Neuronal stem cell (in vitro differentiated cells): ENCODE data around the gene KCNC1.

Source experiments
- DNase-seq: peaks from one replicate; pipeline ENCODE4 v3.0.0-alpha.2; 2013; ENCODE audit warnings: low spot score
- H2AFZ ChIP-seq: one replicate; pipeline ENCODE4 v1.6.1; 2013; ENCODE audit warnings: mild to moderate bottlenecking, low read length, inconsistent platforms
- H2AK5ac ChIP-seq: 2 replicates; pipeline ENCODE4 v1.6.1; 2013; ENCODE audit warnings: low read depth, mild to moderate bottlenecking, inconsistent platforms, low read length, moderate library complexity, mixed read lengths
- H2BK120ac ChIP-seq: 2 replicates; pipeline ENCODE4 v1.6.1; 2013; ENCODE audit warnings: low read depth, mild to moderate bottlenecking, inconsistent platforms, low read length, moderate library complexity, mixed read lengths
- H2BK12ac ChIP-seq: one replicate; pipeline ENCODE4 v1.6.1; 2013; ENCODE audit warnings: low read length, inconsistent platforms
- H2BK15ac ChIP-seq: 2 replicates; pipeline ENCODE4 v1.6.1; 2013; ENCODE audit warnings: mild to moderate bottlenecking, low read length, inconsistent platforms, mixed read lengths
- H2BK5ac ChIP-seq: one replicate; pipeline ENCODE4 v1.6.1; 2013; ENCODE audit warnings: inconsistent platforms, mild to moderate bottlenecking, low read length, moderate library complexity
- H3K14ac ChIP-seq: one replicate; pipeline ENCODE4 v1.6.1; 2013; ENCODE audit warnings: low read length, inconsistent platforms
- H3K18ac ChIP-seq: 2 replicates; pipeline ENCODE4 v1.6.1; 2013; ENCODE audit warnings: low read length, inconsistent platforms
- H3K23ac ChIP-seq: 2 replicates; pipeline ENCODE4 v1.6.1; 2013; ENCODE audit warnings: low read depth, mild to moderate bottlenecking, mixed read lengths, low read length, inconsistent platforms; ENCODE audit not compliant: poor library complexity
- H3K27ac ChIP-seq: replicated peaks from 3 replicates; pipeline ENCODE4 v1.5.1; 2013; ENCODE audit warnings: low read length, inconsistent platforms
- H3K27me3 ChIP-seq, 3 experiments: 2 replicates each; pipeline ENCODE4 v1.6.1; 2013; ENCODE audit warnings: low read length in 3 of 3, mild to moderate bottlenecking in 2 of 3, inconsistent platforms in 1 of 3, low read depth in 1 of 3, mixed read lengths in 1 of 3, moderate library complexity in 1 of 3; ENCODE audit not compliant: control insufficient read depth in 3 of 3, insufficient read depth in 3 of 3
- H3K36me3 ChIP-seq, 2 donors: replicated peaks in 1 of 2; 2 replicates each; pipeline ENCODE4 v1.6.1; 2013; ENCODE audit warnings: low read length in 2 of 2; ENCODE audit not compliant: control insufficient read depth in 2 of 2, insufficient read depth in 2 of 2
- H3K4ac ChIP-seq: 2 replicates; pipeline ENCODE4 v1.6.1; 2013; ENCODE audit warnings: inconsistent platforms, mild to moderate bottlenecking, low read length, moderate library complexity
- H3K4me1 ChIP-seq, 2 donors: 1 replicate in 1 of 2; 2 replicates in 1 of 2; pipeline ENCODE4 v1.6.1; 2013; ENCODE audit warnings: low read length in 2 of 2, low read depth in 1 of 2; ENCODE audit not compliant: control insufficient read depth in 2 of 2, insufficient read depth in 1 of 2
- H3K4me2 ChIP-seq: one replicate; pipeline ENCODE4 v1.6.1; 2013; ENCODE audit warnings: mild to moderate bottlenecking, low read length, inconsistent platforms; ENCODE audit not compliant: insufficient read depth, poor library complexity, severe bottlenecking
- H3K4me3 ChIP-seq, 2 donors: 2 replicates each; pipeline ENCODE4 v1.5.1; 2013; ENCODE audit warnings: low read length in 2 of 2, mild to moderate bottlenecking in 2 of 2, inconsistent platforms in 1 of 2, moderate library complexity in 1 of 2
- H3K79me1 ChIP-seq: one replicate; pipeline ENCODE4 v1.6.1; 2013; ENCODE audit warnings: low read depth, mild to moderate bottlenecking, inconsistent platforms, low read length, moderate library complexity
- H3K9ac ChIP-seq: one replicate; pipeline ENCODE4 v1.6.1; 2013; ENCODE audit warnings: mild to moderate bottlenecking, low read depth, low read length, inconsistent platforms; ENCODE audit not compliant: poor library complexity
- H3K9me3 ChIP-seq, 2 donors: replicated peaks in 1 of 2; 2 replicates each; pipeline versions ENCODE3 to v1.6.1; 2013; ENCODE audit warnings: low read length in 2 of 2, mild to moderate bottlenecking in 2 of 2, inconsistent platforms in 1 of 2, low read depth in 1 of 2, mixed read lengths in 1 of 2, moderate library complexity in 1 of 2; ENCODE audit not compliant: control insufficient read depth in 2 of 2, insufficient read depth in 1 of 2
- H4K8ac ChIP-seq: one replicate; pipeline ENCODE4 v1.6.1; 2013; ENCODE audit warnings: low read depth, mild to moderate bottlenecking, inconsistent platforms, low read length, moderate library complexity
- H4K91ac ChIP-seq: one replicate; pipeline ENCODE4 v1.6.1; 2013; ENCODE audit warnings: low read length, low read depth, mild to moderate bottlenecking, inconsistent platforms; ENCODE audit not compliant: poor library complexity
- WGBS, 2 donors: extraction: QIAGEN DNeasy Blood & Tissue Kit; methylation state at CpG; one replicate each; pipeline ENCODE4 v1.1.7; 2013; ENCODE audit warnings: missing lambda C conversion rate in 2 of 2, mixed read lengths in 1 of 2; ENCODE audit not compliant: insufficient read length in 2 of 2, insufficient replicate concordance in 1 of 2; ENCODE audit errors: extremely low coverage in 2 of 2; 5-methylcytosine and 5-hydroxymethylcytosine counted together

KCNC1 gene

GRCh38 chr11:17798253-17798652 lies 63.7 kb downstream of the KCNC1 start:
- no peak overlapping the region for H3K4me2 ChIP-seq
- H2BK15ac ChIP-seq, result no peak overlapping the region
- H3K27me3 ChIP-seq, result no peaks in the 10 kb centered on the region
- no peak overlapping the region for H3K4me3 ChIP-seq
- no peaks in the 10 kb centered on the region for H3K79me1 ChIP-seq
- H3K36me3 ChIP-seq, result no peaks in the 10 kb centered on the region
- no peak overlapping the region for H3K4ac ChIP-seq
- no peak overlapping the region for H2BK12ac ChIP-seq
- H2BK5ac ChIP-seq, result no peak overlapping the region
- H3K9ac ChIP-seq, result no peak overlapping the region
- H4K91ac ChIP-seq, result no peak overlapping the region
- WGBS, 2 donors, result no CpG with 5 or more reads among the region's 6 CpGs
- peaks cover 4 to 6% of the 10 kb centered on the region in 2 donors for H3K4me1 ChIP-seq
- no peak overlapping the region for H2BK120ac ChIP-seq
- no peak overlapping the region for H3K18ac ChIP-seq
- no peak for DNase-seq
- no peak overlapping the region for H2AFZ ChIP-seq
- no peak overlapping the region for H3K27ac ChIP-seq
- H3K23ac ChIP-seq, result no peak overlapping the region
- H3K9me3 ChIP-seq, result peaks cover 0 to 2% of the 10 kb centered on the region in 2 donors
- no peak overlapping the region for H3K14ac ChIP-seq
- no peak overlapping the region for H4K8ac ChIP-seq
- H2AK5ac ChIP-seq, result no peak overlapping the region

GRCh38 chr11:17798716-17799115 lies 64.1 kb downstream of the KCNC1 start:
- H2BK15ac ChIP-seq, result no peak overlapping the region
- WGBS, 2 donors, result no CpG with 5 or more reads among the region's 3 CpGs
- H2BK120ac ChIP-seq, result no peak overlapping the region
- no peak overlapping the region for H3K4ac ChIP-seq
- no peak overlapping the region for H3K9ac ChIP-seq
- no peak overlapping the region for H3K27ac ChIP-seq
- no peak for DNase-seq
- H2BK12ac ChIP-seq, result no peak overlapping the region
- H3K23ac ChIP-seq, result no peak overlapping the region
- H3K27me3 ChIP-seq, result no peaks in the 10 kb centered on the region
- no peak overlapping the region for H3K4me2 ChIP-seq
- no peak overlapping the region for H2AFZ ChIP-seq
- H3K18ac ChIP-seq, result no peak overlapping the region
- H3K36me3 ChIP-seq, result no peaks in the 10 kb centered on the region
- no peak overlapping the region for H4K91ac ChIP-seq
- H2BK5ac ChIP-seq, result no peak overlapping the region
- H3K14ac ChIP-seq, result no peak overlapping the region
- peak overlapping the region; percentile 33 for H2AK5ac ChIP-seq
- H3K4me3 ChIP-seq, result no peak overlapping the region
- no peak overlapping the region for H4K8ac ChIP-seq
- H3K79me1 ChIP-seq, result no peaks in the 10 kb centered on the region
- peaks cover 0 to 2% of the 10 kb centered on the region in 2 donors for H3K9me3 ChIP-seq
- H3K4me1 ChIP-seq, result peaks cover 8 to 11% of the 10 kb centered on the region in 2 donors

GRCh38 chr11:17799147-17799546 lies 64.6 kb downstream of the KCNC1 start:
- Histone ChIP-seq H3K9ac (no peak overlapping the region), H3K18ac (no peak overlapping the region), H4K8ac (no peak overlapping the region), H3K4me3 (no peak overlapping the region), H3K36me3 (no peaks in the 10 kb centered on the region), H2BK120ac (no peak overlapping the region), H2AK5ac (peak overlapping the region; percentile 33), H3K9me3 (peaks cover 0 to 2% of the 10 kb centered on the region in 2 donors), H3K4ac (no peak overlapping the region), H3K27me3 (no peaks in the 10 kb centered on the region), H4K91ac (no peak overlapping the region), H2BK12ac (no peak overlapping the region), H3K79me1 (no peaks in the 10 kb centered on the region), H2BK15ac (no peak overlapping the region), H2AFZ (no peak overlapping the region), H3K14ac (no peak overlapping the region), H3K4me1 (peaks cover 12 to 15% of the 10 kb centered on the region in 2 donors), H3K4me2 (no peak overlapping the region), H3K27ac (no peak overlapping the region), H3K23ac (no peak overlapping the region), H2BK5ac (no peak overlapping the region)
- no CpG with 5 or more reads among the region's 5 CpGs for WGBS, 2 donors
- DNase-seq, result no peak

- no peak overlapping the region for H4K8ac ChIP-seq
- no peak overlapping the region for H2BK5ac ChIP-seq
- no peak overlapping the region for H4K91ac ChIP-seq
- no peak overlapping the region for H3K14ac ChIP-seq
- no CpG with 5 or more reads among the region's 4 CpGs for WGBS, 2 donors
- no peaks in the 10 kb centered on the region for H3K27me3 ChIP-seq
- no peak overlapping the region for H3K23ac ChIP-seq
- peaks cover 14 to 15% of the 10 kb centered on the region in 2 donors for H3K4me1 ChIP-seq
- H3K9ac ChIP-seq, result no peak overlapping the region
- no peak overlapping the region for H2AFZ ChIP-seq
- H2BK15ac ChIP-seq, result no peak overlapping the region
- no peaks in the 10 kb centered on the region for H3K36me3 ChIP-seq
- H3K79me1 ChIP-seq, result no peaks in the 10 kb centered on the region
- no peak overlapping the region for H2BK12ac ChIP-seq
- no peak overlapping the region for H3K4ac ChIP-seq
- DNase-seq, result no peak
- no peak overlapping the region for H3K4me3 ChIP-seq
- no peak overlapping the region for H3K27ac ChIP-seq
- no peak overlapping the region for H3K18ac ChIP-seq
- no peak overlapping the region for H3K4me2 ChIP-seq
- H3K9me3 ChIP-seq, result peaks cover 0 to 2% of the 10 kb centered on the region in 2 donors
- no peak overlapping the region for H2AK5ac ChIP-seq
- no peak overlapping the region for H2BK120ac ChIP-seq
These were observed 66.6 kb downstream of the KCNC1 start for GRCh38 chr11:17801166-17801565.
